Hypothalamus (tissue), 51 donors: ENCODE results near the gene ALOX5AP.
A peak's percentile ranks its signal among the peaks of the same experiment; 100 is the strongest.

Experiments
- DNase-seq, 51 donors: peaks; one replicate each; lab custom pipeline; 2025; lab: John Stamatoyannopoulos, UW

The ALOX5AP gene

GRCh38 chr13:30753030-30753616, 17.8 kb downstream of the ALOX5AP start:
- no peak for DNase-seq

- DNase-seq: no peak
Observed at GRCh38 chr13:30755678-30756077, 20.3 kb downstream of the ALOX5AP start.

GRCh38 chr13:30757026-30757742, 21.8 kb downstream of the ALOX5AP start:
- DNase-seq: no peak

DNA sequence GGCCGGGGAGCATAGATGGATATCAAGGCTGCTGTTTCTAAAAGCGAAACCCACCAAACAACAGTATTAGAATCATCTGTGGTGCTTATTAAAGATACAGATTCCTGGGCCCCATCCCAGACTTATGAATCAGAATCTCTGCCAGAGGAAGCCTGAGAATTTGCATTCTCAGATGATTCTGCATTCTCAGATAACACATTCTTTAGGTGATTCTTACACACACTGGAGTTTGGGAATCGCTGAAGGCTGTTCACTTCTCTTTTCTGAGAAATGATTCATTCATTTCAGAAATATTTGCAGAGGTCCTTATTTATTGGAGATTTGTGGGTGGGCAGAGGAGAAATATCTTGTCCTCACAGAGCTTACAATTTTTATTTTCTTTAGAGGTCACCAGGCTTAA, 24.4 kb downstream of the ALOX5AP start:
- no peak for DNase-seq

DNA sequence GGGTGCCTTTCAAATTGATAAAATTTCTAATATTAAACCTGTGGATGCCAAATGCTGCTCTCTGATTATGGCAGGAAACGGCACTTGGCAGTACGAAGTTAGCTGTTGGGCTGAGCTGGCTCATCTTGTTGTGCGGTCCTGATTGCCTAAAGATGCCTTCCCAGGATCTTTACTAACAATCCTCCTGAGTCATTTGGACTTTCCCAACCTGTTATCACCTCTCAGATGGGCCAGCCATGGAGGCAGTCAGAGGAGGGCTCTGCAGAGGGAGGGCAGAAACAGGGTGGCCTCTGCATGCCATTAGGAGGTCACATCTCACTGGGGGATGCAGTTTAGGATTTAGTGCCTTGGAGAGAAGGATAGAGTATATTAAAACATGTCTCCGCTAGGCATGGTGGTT, 27.3 kb downstream of the ALOX5AP start:
- no peak for DNase-seq

- DNase-seq: no peak
Observed at GRCh38 chr13:30763786-30764413, 28.6 kb downstream of the ALOX5AP start.

GRCh38 chr13:30766231-30766630, 30.9 kb downstream of the ALOX5AP start:
- no peak for DNase-seq

- no peak for DNase-seq
Observed at GRCh38 chr13:30770929-30771328, 35.6 kb downstream of the ALOX5AP start.

DNA sequence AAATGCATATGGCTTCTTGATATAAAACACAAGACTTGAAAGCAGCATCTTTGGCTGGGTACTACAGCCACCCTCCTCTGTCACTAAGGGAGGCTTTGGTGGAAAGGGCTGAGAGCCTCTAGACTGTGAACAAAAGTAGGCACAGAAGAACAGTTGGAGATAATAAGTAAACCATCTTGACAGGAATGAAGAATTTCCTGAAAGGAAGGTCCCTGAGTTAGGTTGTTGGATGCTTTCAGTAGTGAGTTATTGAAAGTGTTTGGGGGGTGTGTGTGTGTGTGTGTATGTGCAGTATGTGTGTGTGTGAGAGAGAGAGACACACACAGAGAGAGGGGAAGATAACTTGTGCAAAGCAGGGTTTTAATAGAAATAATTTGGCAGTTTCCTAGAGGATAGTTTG, 38.2 kb downstream of the ALOX5AP start:
- DNase-seq: no peak

GRCh38 chr13:30774214-30774730, 38.9 kb downstream of the ALOX5AP start:
- no peak for DNase-seq

GRCh38 chr13:30776661-30777060, 41.3 kb downstream of the ALOX5AP start:
- no peak for DNase-seq

DNA sequence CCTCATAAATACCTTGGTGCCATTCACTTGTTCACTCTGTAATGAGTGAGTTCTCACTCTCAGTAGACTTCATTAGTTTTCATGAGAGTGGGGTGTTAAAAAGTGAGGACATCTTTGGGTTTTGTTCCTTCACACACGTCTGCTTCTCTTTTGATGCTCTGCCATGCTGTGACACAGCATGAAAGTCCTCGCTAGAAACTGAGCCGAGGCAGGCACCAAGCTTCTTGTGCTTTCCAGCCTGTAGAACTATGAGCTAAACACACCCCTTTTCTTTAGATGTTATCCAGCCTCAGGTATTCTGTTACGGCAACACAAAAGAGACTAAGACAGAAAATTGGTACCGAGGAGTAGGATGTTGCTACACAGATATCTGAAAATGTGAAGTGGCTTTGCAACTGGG, 43.7 kb downstream of the ALOX5AP start:
- DNase-seq: no peak

GRCh38 chr13:30779608-30780007, 44.3 kb downstream of the ALOX5AP start:
- no peak for DNase-seq

GRCh38 chr13:30780338-30780981, 45.1 kb downstream of the ALOX5AP start:
- no peak for DNase-seq

DNA sequence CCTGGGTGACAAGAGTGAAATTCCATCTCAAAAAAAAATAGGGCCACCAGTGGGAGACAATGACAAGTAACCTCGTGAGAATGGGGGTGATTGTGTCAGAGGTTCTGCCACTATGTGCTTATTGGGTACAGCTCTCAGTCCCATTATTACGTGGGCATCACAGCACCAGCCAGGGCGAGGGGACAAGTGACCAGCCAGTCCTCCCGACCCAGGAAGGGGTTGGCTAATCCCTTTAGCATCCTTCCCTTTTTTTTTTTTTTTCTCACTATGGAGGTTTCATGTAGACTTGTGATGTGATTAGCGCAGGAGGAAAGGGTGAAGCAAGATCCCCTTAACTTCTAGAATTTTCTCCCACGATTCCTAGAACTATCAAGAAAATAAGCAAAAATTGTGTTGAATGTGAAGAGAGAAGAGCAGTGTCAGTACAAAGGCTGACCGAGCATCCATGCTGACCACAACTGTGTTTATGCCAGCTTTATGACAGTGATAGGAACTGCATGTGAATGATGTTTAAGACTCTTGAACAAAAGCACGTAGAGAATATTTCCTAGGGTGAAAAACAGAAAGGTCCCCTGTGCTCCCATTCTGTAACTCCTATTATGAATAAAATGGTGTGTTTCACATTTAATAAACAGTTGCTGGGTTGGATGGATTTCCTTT, 50.0 kb downstream of the ALOX5AP start:
- no peak for DNase-seq

DNA sequence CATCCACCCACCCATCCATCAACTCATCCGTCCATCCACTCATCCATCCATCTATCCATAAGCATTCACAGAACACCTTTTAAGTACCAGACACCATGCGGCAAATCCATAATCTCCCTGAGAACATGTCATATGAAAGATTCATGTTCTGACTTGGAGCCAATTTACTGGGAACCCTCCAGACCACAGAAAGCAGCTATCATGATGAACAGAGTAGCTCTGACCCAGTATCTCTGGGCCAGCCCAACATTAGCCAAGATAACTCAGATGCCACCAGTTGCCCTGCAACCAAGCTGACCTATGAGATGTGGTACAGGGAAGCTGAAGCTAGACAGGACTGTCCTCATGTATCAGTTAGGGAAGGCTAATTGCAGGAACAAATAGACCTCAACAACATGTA, 51.3 kb downstream of the ALOX5AP start:
- no peak for DNase-seq

DNA sequence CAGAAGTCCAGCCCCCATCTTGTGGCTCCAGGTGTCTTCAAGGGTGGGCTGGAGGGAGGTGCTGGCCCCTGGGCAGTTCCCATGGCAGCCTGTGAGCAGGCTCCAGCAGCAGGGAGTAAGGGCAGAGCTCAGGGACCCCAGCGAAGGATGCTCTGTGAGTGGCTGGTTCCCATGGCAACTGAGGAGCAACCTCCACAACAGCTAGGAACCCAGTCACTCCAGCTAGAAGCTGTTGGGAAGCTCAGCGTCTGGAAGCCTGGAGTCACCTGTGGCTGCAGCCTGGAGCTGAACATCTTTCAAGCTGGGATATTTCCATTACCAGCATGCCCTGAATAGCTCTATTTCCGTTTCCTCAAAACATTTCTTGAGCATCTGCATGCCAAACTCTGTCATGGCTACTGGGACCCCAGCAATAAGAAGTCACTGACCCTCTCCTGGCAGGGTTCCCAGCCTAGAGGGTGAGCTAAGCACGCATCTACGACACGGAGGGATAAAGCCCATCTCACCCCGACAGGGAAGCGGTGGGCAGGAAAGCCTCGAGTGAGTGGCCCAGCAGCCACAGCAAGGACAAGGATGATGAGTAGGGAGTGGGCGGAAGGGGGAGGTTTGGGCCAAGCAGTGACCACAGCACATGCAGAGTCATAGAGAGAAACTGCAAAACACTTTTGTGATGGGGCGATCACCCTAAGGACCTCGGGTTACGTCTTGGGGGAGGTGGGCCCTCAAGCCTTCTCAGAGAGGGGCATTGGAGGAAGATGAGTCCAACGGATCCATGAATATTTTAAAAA, 52.6 kb downstream of the ALOX5AP start:
- DNase-seq: peak in 12 of 51 donors; percentile 5 to 48 (median 10)

GRCh38 chr13:30789166-30789862, 54.0 kb downstream of the ALOX5AP start:
- DNase-seq: no peak

- DNase-seq: no peak
Observed at GRCh38 chr13:30790592-30790991, 55.2 kb downstream of the ALOX5AP start.
